Measurements from ENCODE around the gene DOCK6. TPM values are rescaled to one million over a fixed set of nuclear protein-coding genes. Genes with fewer than 3 reads are reported as not detected.
"Not testable (repeated sequence)": the region's sequence is repeated elsewhere in the genome, so short reads cannot be mapped to it uniquely, and the experiment has no call there.

DOCK6 gene
- total and polyA plus RNA-seq, 8 donors: 18.0 to 79.0 (median 30.7) TPM

- no peak for DNase-seq
- intact Hi-C loops (cut with DNase I): no loop called here
- no peak overlapping the region for H3K4me3 ChIP-seq
- no peak for TF ChIP-seq CTCF (IDR thresholded peaks at IDR 0.05)
- H3K27me3 ChIP-seq: no peaks in the 10 kb centered on the region
- WGBS, 2 donors: 83 to 89% methylated on average over 8 of the region's 8 CpGs
- H3K4me1 ChIP-seq: peaks cover 0 to 9% (median 0%) of the 10 kb centered on the region in 3 donors
- no peak overlapping the region for H3K27ac ChIP-seq
- ATAC-seq: no peak
- FAIRE-seq: no peak
- no peaks in the 10 kb centered on the region for H3K9me3 ChIP-seq
- H3K36me3 ChIP-seq: peaks cover 0 to 7% (median 3%) of the 10 kb centered on the region in 3 donors
Measured at GRCh38 chr19:11180346-11180745, 82.0 kb downstream of the DOCK6 start.

GRCh38 chr19:11179716-11180297 lies 82.5 kb downstream of the DOCK6 start:
- H3K4me3 ChIP-seq: no peak overlapping the region
- no peak for TF ChIP-seq CTCF (IDR thresholded peaks at IDR 0.05)
- no peak for DNase-seq
- WGBS, 2 donors: 84 to 89% methylated on average over 11 of the region's 11 CpGs
- ATAC-seq: peak in 1 of 4 donors; percentile 10
- intact Hi-C loops (cut with DNase I): no loop called here
- no peak for FAIRE-seq
- no peaks in the 10 kb centered on the region for H3K27me3 ChIP-seq
- no peak overlapping the region for H3K27ac ChIP-seq
- H3K9me3 ChIP-seq: no peaks in the 10 kb centered on the region
- peaks cover 0 to 4% (median 0%) of the 10 kb centered on the region in 3 donors for H3K4me1 ChIP-seq
- peaks cover 0 to 7% (median 3%) of the 10 kb centered on the region in 3 donors for H3K36me3 ChIP-seq

GRCh38 chr19:11179145-11179465 lies 83.2 kb downstream of the DOCK6 start:
- peaks cover 0 to 14% (median 3%) of the 10 kb centered on the region in 3 donors for H3K36me3 ChIP-seq
- ATAC-seq; FAIRE-seq; H3K27ac ChIP-seq; H3K4me1 ChIP-seq; intact Hi-C loops (cut with DNase I); DNase-seq; H3K9me3 ChIP-seq; H3K27me3 ChIP-seq; H3K4me3 ChIP-seq: not testable (repeated sequence)
- 93 to 96% methylated on average over 9 of the region's 9 CpGs for WGBS, 2 donors

GRCh38 chr19:11177592-11177991 lies 84.7 kb downstream of the DOCK6 start:
- intact Hi-C loops (cut with DNase I): no loop called here
- Histone ChIP-seq H3K27ac (no peak overlapping the region), H3K36me3 (peaks cover 0 to 29% (median 3%) of the 10 kb centered on the region in 3 donors), H3K9me3 (no peaks in the 10 kb centered on the region), H3K4me3 (no peak overlapping the region), H3K4me1 (no peaks in the 10 kb centered on the region), H3K27me3 (no peaks in the 10 kb centered on the region)
- ATAC-seq (no peak), DNase-seq (no peak), FAIRE-seq (no peak)
- no peak for TF ChIP-seq CTCF (IDR thresholded peaks at IDR 0.05)
- 94 to 95% methylated on average over 9 of the region's 9 CpGs for WGBS, 2 donors

GRCh38 chr19:11176466-11177193 lies 85.7 kb downstream of the DOCK6 start:
- Histone ChIP-seq H3K4me1 (no peaks in the 10 kb centered on the region), H3K27me3 (no peaks in the 10 kb centered on the region), H3K4me3 (no peak overlapping the region), H3K36me3 (peaks cover 0 to 34% (median 3%) of the 10 kb centered on the region in 3 donors), H3K9me3 (no peaks in the 10 kb centered on the region), H3K27ac (no peak overlapping the region)
- FAIRE-seq: no peak
- no peak for TF ChIP-seq CTCF (IDR thresholded peaks at IDR 0.05)
- intact Hi-C loops (cut with DNase I): no loop called here
- no peak for ATAC-seq
- WGBS, 2 donors: 93% methylated on average over 18 of the region's 18 CpGs
- no peak for DNase-seq

Measured in pancreas (tissue), 10 donors.